Ectodermal cell (in vitro differentiated cells): Measurements from ENCODE around the gene CASP4.

Experiments used
- H3K27ac ChIP-seq: 2 replicates; pipeline ENCODE4 v1.7.0; 2013; ENCODE audit warnings: mild to moderate bottlenecking, low read depth, low read length; ENCODE audit not compliant: insufficient read depth, poor library complexity, severe bottlenecking
- H3K27me3 ChIP-seq: 2 replicates; pipeline ENCODE4 v1.7.0; 2013; ENCODE audit warnings: mild to moderate bottlenecking, low read length; ENCODE audit not compliant: insufficient read depth, control insufficient read depth, poor library complexity, severe bottlenecking
- H3K36me3 ChIP-seq: one replicate; pipeline ENCODE4 v1.7.0; 2013; ENCODE audit warnings: low read length; ENCODE audit not compliant: control insufficient read depth, insufficient read depth
- H3K4me1 ChIP-seq: one replicate; pipeline ENCODE4 v1.7.0; 2013; ENCODE audit warnings: low read length; ENCODE audit not compliant: control insufficient read depth, insufficient read depth
- H3K4me3 ChIP-seq: 2 replicates; pipeline ENCODE4 v1.7.0; 2013; ENCODE audit warnings: low read depth, low read length, control low read depth; ENCODE audit not compliant: insufficient read depth
- H3K9me3 ChIP-seq: 2 replicates; pipeline ENCODE4 v1.7.0; 2013; ENCODE audit warnings: mild to moderate bottlenecking, low read length, moderate library complexity; ENCODE audit not compliant: control insufficient read depth
- WGBS, 2 experiments: methylation state at CpG; one replicate each; pipeline ENCODE4 v1.1.7; 2013; ENCODE audit warnings: missing lambda C conversion rate in 2 of 2; 5-methylcytosine and 5-hydroxymethylcytosine counted together

The CASP4 gene

GRCh38 chr11:104897891-104898684 lies 70.3 kb downstream of the CASP4 start, which contains the start of gene CASP12:
Gene CASP12, minus strand, starts transcription at chr11:104898460.
- no peaks in the 10 kb centered on the region for H3K9me3 ChIP-seq
- no peaks in the 10 kb centered on the region for H3K36me3 ChIP-seq
- no peaks in the 10 kb centered on the region for H3K27me3 ChIP-seq
- no peaks in the 10 kb centered on the region for H3K4me1 ChIP-seq
- WGBS, 2 experiments = 88 to 95% methylated on average over 9 of the region's 9 CpGs
- H3K4me3 ChIP-seq = no peak within 1 kb of the TSS
- H3K27ac ChIP-seq = no peak within 1 kb of the TSS

DNA sequence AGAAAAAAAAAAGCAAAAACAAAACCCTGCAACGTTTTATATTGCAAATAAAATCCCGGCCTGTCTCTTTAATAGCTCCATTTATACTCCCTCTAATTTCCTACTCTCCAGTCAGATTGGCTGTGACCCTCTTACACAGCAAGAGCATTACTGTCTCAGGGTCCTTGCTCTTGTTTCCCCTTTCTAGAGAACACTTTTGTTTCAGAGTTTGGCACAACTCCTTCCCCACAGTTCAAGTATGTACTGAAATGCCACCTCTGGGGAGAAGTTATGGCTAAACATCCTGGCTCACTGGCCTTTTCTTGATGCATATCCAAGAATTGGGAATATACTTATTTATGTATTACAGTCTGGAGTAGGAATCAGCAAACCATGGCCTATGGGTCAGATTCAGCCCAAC lies 72.7 kb downstream of the CASP4 start:
- Histone ChIP-seq H3K4me3 (no peak overlapping the region), H3K9me3 (no peaks in the 10 kb centered on the region), H3K27ac (no peak overlapping the region), H3K4me1 (no peaks in the 10 kb centered on the region), H3K36me3 (no peaks in the 10 kb centered on the region), H3K27me3 (no peaks in the 10 kb centered on the region)
- 75 to 83% methylated on average over 2 of the region's 2 CpGs for WGBS, 2 experiments

DNA sequence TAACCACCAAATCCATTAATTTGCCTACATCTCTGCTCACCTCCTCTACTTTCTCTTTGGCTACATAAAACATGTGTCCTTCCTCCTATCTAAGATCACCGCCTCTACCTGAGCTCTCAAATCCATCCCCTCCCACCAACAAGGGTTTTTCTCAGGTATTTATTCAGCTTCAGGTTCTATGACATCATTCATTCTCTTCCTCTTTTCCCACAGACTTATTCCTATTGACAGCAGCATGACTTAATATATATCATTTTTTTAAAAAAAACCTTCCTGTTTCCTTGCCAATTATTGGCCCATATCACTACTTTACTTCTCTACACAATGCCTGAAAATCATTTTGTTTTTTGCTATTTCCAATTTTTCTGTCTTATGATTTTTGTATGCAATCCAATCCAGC lies 74.5 kb downstream of the CASP4 start:
- H3K27me3 ChIP-seq = no peaks in the 10 kb centered on the region
- no peak overlapping the region for H3K27ac ChIP-seq
- H3K4me3 ChIP-seq = no peak overlapping the region
- 97 to 100% methylated on average over 1 of the region's 1 CpG for WGBS, 2 experiments
- no peaks in the 10 kb centered on the region for H3K9me3 ChIP-seq
- H3K36me3 ChIP-seq = no peaks in the 10 kb centered on the region
- H3K4me1 ChIP-seq = no peaks in the 10 kb centered on the region
